Kidney epithelial cell (primary cell): ENCODE measurements around the gene SNN. TPM values are rescaled to one million over a fixed set of nuclear protein-coding genes. Genes with fewer than 3 reads are reported as not detected.

Experiments
- DNase-seq: peaks from one replicate; pipeline ENCODE4 v3.0.0-alpha.2; 2010; ENCODE audit warnings: low read depth
- H3K27me3 ChIP-seq: 2 replicates; pipeline ENCODE4 v1.6.0; 2011; ENCODE audit warnings: low read length; ENCODE audit not compliant: control insufficient read depth, insufficient read depth
- H3K36me3 ChIP-seq: 2 replicates; pipeline ENCODE4 v1.5.1; 2011; ENCODE audit warnings: low read length; ENCODE audit not compliant: control insufficient read depth, insufficient read depth
- H3K4me3 ChIP-seq: 2 replicates; pipeline ENCODE4 v1.5.1; 2011; ENCODE audit warnings: low read depth, mild to moderate bottlenecking, control low read depth, low read length
- CTCF ChIP-seq: IDR thresholded peaks from 2 replicates; pipeline ENCODE4 v1.5.1; 2011; ENCODE audit warnings: mild to moderate bottlenecking, moderate library complexity, low read length, control low read depth, inconsistent platforms; ENCODE audit not compliant: insufficient read depth, poor library complexity, severe bottlenecking
- total RNA-seq: library from RNA; depleted of rRNA; stranded (reverse); fragments of >200 nt; gene quantifications from 2 replicates; pipeline ENCODE4 v1.2.3, GENCODE V29; 2015

SNN gene
- total RNA-seq, 1 donor from 2014 or later = 31.0 TPM

GRCh38 chr16:11679941-11680911 lies 12.0 kb downstream of the SNN start:
- DNase-seq = no peak
- Histone ChIP-seq H3K36me3 (peaks cover 4% of the 10 kb centered on the region), H3K27me3 (no peaks in the 10 kb centered on the region), H3K4me3 (no peak overlapping the region)
- no peak for TF ChIP-seq CTCF

GRCh38 chr16:11681556-11681955 lies 13.3 kb downstream of the SNN start:
- no peaks in the 10 kb centered on the region for H3K27me3 ChIP-seq
- TF ChIP-seq CTCF = no peak
- peaks cover 2% of the 10 kb centered on the region for H3K36me3 ChIP-seq
- no peak overlapping the region for H3K4me3 ChIP-seq
- no peak for DNase-seq

- TF ChIP-seq CTCF = no peak
- Histone ChIP-seq H3K4me3 (no peak overlapping the region), H3K27me3 (no peaks in the 10 kb centered on the region), H3K36me3 (peaks cover 2% of the 10 kb centered on the region)
- DNase-seq = no peak
Measured at GRCh38 chr16:11681976-11682654, 13.9 kb downstream of the SNN start.

GRCh38 chr16:11682655-11683096 lies 14.4 kb downstream of the SNN start:
- TF ChIP-seq CTCF = no peak
- peak; percentile 86 for DNase-seq
- no peak overlapping the region for H3K4me3 ChIP-seq
- H3K27me3 ChIP-seq = no peaks in the 10 kb centered on the region
- H3K36me3 ChIP-seq = peaks cover 2% of the 10 kb centered on the region

- TF ChIP-seq CTCF = no peak
- Histone ChIP-seq H3K27me3 (no peaks in the 10 kb centered on the region), H3K4me3 (no peak overlapping the region), H3K36me3 (peaks cover under 1% of the 10 kb centered on the region)
- no peak for DNase-seq
Measured at GRCh38 chr16:11683145-11683544, 14.9 kb downstream of the SNN start.
